Neural cell (in vitro differentiated cells): ENCODE results near the gene ELK3. TPM values are rescaled to one million over a fixed set of nuclear protein-coding genes. Genes with fewer than 3 reads are reported as not detected.

Experiments
- H2AFZ ChIP-seq: fragments of 200-600, 300-800 bp; sonication (generic), shearing (Covaris generic); 2 replicates; pipeline ENCODE4 v1.6.0; 2014; ENCODE audit warnings: low read depth, mild to moderate bottlenecking, antibody characterized with exemption, low read length, moderate library complexity
- H3F3A ChIP-seq: fragments of 200-600 bp; shearing (Covaris generic); 2 replicates; pipeline ENCODE4 v1.6.1; 2016; ENCODE audit warnings: mild to moderate bottlenecking, moderate library complexity, mixed read lengths, antibody characterized with exemption, low read length; ENCODE audit not compliant: insufficient read depth, poor library complexity, severe bottlenecking
- H3K27ac ChIP-seq: fragments of 200-600, 300-800 bp; sonication (generic), shearing (Covaris generic); 2 replicates; pipeline ENCODE4 v1.5.1; 2014; ENCODE audit warnings: mild to moderate bottlenecking, low read length, moderate library complexity
- H3K27me3 ChIP-seq: fragments of 300-800, 200-600 bp; sonication (generic), shearing (Covaris generic); 2 replicates; pipeline ENCODE4 v1.6.0; 2014; ENCODE audit warnings: mild to moderate bottlenecking, low read depth, low read length, moderate library complexity; ENCODE audit not compliant: insufficient read depth
- H3K36me3 ChIP-seq: fragments of 300-800, 200-600 bp; sonication (generic), shearing (Covaris generic); 2 replicates; pipeline ENCODE4 v1.5.1; 2014; ENCODE audit warnings: mild to moderate bottlenecking, antibody characterized with exemption, low read length, moderate library complexity; ENCODE audit not compliant: insufficient read depth
- H3K4me2 ChIP-seq: fragments of 300-800, 200-600 bp; sonication (generic), shearing (Covaris generic); 2 replicates; pipeline ENCODE4 v1.6.0; 2014; ENCODE audit warnings: mild to moderate bottlenecking, low read length
- H3K4me3 ChIP-seq: fragments of 300-800, 200-600 bp; sonication (generic), shearing (Covaris generic); 2 replicates; pipeline ENCODE4 v1.5.1; 2014; ENCODE audit warnings: mild to moderate bottlenecking, low read length, moderate library complexity
- H3K79me2 ChIP-seq: fragments of 200-600 bp; shearing (Covaris generic); replicated peaks from 2 replicates; pipeline ENCODE4 v1.6.0; 2014; ENCODE audit warnings: mild to moderate bottlenecking, low read length, moderate library complexity; ENCODE audit not compliant: insufficient read depth
- H3K9ac ChIP-seq: fragments of 300-800, 200-600 bp; sonication (generic), shearing (Covaris generic); 2 replicates; pipeline ENCODE4 v1.6.1; 2016; ENCODE audit warnings: mild to moderate bottlenecking, low read length, mixed read lengths
- H3K9me2 ChIP-seq: fragments of 200-600 bp; shearing (Covaris generic); 2 replicates; pipeline ENCODE4 v1.6.1; 2016; ENCODE audit warnings: mild to moderate bottlenecking, low read length, mixed read lengths; ENCODE audit not compliant: insufficient read depth
- H3K9me3 ChIP-seq: fragments of 200-600, 300-800 bp; sonication (generic), shearing (Covaris generic); 2 replicates; pipeline ENCODE4 v1.6.1; 2016; ENCODE audit warnings: mild to moderate bottlenecking, mixed run types, low read length, moderate library complexity, mixed read lengths
- H4K20me1 ChIP-seq: fragments of 200-600 bp; shearing (Covaris generic); 2 replicates; pipeline ENCODE4 v1.6.1; 2016; ENCODE audit warnings: mild to moderate bottlenecking, mixed run types; ENCODE audit not compliant: insufficient read depth
- EZH2 ChIP-seq: fragments of 200-600, 300-800 bp; shearing (Covaris generic), sonication (generic); IDR thresholded peaks from 2 replicates; pipeline ENCODE4 v1.6.1; 2014; ENCODE audit warnings: antibody characterized with exemption, low read length, borderline replicate concordance, mild to moderate bottlenecking; ENCODE audit not compliant: insufficient read depth, poor library complexity, severe bottlenecking
- MXI1 ChIP-seq: fragments of 450-650 bp; conservative IDR thresholded peaks from 2 replicates; pipeline ENCODE4 v1.6.1; 2014; ENCODE audit warnings: antibody characterized with exemption, mild to moderate bottlenecking; ENCODE audit not compliant: poor library complexity, severe bottlenecking
- POLR2AphosphoS5 ChIP-seq: IDR thresholded peaks from 2 replicates; pipeline ENCODE4 v1.6.1; 2012
- RAD21 ChIP-seq: fragments of 450-650 bp; conservative IDR thresholded peaks from 2 replicates; pipeline ENCODE4 v1.6.1; 2014; ENCODE audit warnings: antibody characterized with exemption, mild to moderate bottlenecking, moderate library complexity
- SMC3 ChIP-seq: fragments of 450-650 bp; conservative IDR thresholded peaks from 2 replicates; pipeline ENCODE4 v1.6.1; 2014; ENCODE audit warnings: antibody characterized with exemption, mild to moderate bottlenecking, moderate library complexity; ENCODE audit not compliant: poor library complexity
- polyA plus RNA-seq: library from polyadenylated mRNA; depleted of rRNA; stranded (reverse); fragments of >200 nt; gene quantifications from 2 replicates; pipeline ENCODE4 v1.2.3, GENCODE V29; 2014
- TF ChIP-seq, protein P1 (sequence below): fragments of 450-650 bp; IDR thresholded peaks from 2 replicates; pipeline ENCODE4 v1.5.1; 2014; ENCODE audit warnings: antibody characterized with exemption, mild to moderate bottlenecking, moderate library complexity; ENCODE audit not compliant: poor library complexity, severe bottlenecking
- TF ChIP-seq, protein P2 (sequence below): IDR thresholded peaks from 2 replicates; pipeline ENCODE4 v1.6.1; 2012; ENCODE audit warnings: borderline replicate concordance

ELK3 gene
- polyA plus RNA-seq, 1 donor from 2014 or later: 0.10 TPM

DNA sequence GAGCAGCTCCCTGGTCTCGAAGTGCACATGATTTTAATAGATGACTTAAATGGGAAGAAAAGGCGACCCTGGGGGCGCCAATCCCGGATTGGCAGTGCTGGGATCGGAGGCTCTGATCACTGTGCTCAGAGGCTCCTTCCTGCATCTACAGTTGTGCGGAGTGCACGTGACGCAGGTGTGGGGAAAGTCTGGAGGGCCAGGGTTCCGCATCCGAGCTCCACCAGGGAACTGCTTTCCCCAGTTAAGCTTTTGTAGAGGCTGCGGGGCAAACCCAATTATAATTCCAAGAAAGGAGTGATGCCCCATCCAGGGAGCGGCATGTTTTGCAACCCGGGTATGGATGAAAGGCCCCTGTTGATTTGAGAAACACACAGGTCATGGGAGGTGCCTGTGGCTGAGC, 36.5 kb downstream of the ELK3 start:
- Histone ChIP-seq H3K9me3 (no peaks in the 10 kb centered on the region), H3K27me3 (no peaks in the 10 kb centered on the region), H3K36me3 (no peaks in the 10 kb centered on the region), H3K9me2 (no peaks in the 10 kb centered on the region), H3K9ac (no peak overlapping the region), H3F3A (no peaks in the 10 kb centered on the region), H2AFZ (no peak overlapping the region), H3K27ac (no peak overlapping the region), H4K20me1 (no peaks in the 10 kb centered on the region), H3K4me3 (no peak overlapping the region), H3K4me2 (no peak overlapping the region), H3K79me2 (no peaks in the 10 kb centered on the region)
- TF ChIP-seq RAD21: no peak
- TF ChIP-seq, protein P1, sequence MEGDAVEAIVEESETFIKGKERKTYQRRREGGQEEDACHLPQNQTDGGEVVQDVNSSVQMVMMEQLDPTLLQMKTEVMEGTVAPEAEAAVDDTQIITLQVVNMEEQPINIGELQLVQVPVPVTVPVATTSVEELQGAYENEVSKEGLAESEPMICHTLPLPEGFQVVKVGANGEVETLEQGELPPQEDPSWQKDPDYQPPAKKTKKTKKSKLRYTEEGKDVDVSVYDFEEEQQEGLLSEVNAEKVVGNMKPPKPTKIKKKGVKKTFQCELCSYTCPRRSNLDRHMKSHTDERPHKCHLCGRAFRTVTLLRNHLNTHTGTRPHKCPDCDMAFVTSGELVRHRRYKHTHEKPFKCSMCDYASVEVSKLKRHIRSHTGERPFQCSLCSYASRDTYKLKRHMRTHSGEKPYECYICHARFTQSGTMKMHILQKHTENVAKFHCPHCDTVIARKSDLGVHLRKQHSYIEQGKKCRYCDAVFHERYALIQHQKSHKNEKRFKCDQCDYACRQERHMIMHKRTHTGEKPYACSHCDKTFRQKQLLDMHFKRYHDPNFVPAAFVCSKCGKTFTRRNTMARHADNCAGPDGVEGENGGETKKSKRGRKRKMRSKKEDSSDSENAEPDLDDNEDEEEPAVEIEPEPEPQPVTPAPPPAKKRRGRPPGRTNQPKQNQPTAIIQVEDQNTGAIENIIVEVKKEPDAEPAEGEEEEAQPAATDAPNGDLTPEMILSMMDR: no peak
- TF ChIP-seq, protein P2, sequence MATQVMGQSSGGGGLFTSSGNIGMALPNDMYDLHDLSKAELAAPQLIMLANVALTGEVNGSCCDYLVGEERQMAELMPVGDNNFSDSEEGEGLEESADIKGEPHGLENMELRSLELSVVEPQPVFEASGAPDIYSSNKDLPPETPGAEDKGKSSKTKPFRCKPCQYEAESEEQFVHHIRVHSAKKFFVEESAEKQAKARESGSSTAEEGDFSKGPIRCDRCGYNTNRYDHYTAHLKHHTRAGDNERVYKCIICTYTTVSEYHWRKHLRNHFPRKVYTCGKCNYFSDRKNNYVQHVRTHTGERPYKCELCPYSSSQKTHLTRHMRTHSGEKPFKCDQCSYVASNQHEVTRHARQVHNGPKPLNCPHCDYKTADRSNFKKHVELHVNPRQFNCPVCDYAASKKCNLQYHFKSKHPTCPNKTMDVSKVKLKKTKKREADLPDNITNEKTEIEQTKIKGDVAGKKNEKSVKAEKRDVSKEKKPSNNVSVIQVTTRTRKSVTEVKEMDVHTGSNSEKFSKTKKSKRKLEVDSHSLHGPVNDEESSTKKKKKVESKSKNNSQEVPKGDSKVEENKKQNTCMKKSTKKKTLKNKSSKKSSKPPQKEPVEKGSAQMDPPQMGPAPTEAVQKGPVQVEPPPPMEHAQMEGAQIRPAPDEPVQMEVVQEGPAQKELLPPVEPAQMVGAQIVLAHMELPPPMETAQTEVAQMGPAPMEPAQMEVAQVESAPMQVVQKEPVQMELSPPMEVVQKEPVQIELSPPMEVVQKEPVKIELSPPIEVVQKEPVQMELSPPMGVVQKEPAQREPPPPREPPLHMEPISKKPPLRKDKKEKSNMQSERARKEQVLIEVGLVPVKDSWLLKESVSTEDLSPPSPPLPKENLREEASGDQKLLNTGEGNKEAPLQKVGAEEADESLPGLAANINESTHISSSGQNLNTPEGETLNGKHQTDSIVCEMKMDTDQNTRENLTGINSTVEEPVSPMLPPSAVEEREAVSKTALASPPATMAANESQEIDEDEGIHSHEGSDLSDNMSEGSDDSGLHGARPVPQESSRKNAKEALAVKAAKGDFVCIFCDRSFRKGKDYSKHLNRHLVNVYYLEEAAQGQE: no peak
- TF ChIP-seq MXI1: no peak
- no peak for TF ChIP-seq EZH2
- TF ChIP-seq POLR2AphosphoS5: no peak
- no peak for TF ChIP-seq SMC3

DNA sequence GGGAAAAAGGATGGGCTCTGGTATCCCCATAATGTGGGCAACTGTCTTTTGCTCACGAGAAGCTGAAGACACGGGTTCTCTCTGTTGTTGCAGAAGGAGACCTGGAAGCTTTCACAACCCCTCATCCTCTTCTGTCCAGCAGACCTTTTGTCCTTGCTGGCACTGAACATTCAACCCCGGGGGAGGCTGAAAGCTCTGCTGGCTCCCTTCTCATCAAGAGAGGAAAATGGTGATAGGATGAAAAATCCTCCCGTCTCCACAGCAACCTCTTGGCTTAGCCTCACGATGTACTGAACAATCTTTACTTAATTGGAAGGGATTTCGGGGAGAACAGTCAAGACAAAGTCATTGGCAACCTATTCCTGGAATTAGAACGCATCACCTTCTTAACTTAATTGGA, 39.0 kb downstream of the ELK3 start:
- Histone ChIP-seq H3K79me2 (no peaks in the 10 kb centered on the region), H3F3A (no peaks in the 10 kb centered on the region), H3K27me3 (no peaks in the 10 kb centered on the region), H3K36me3 (no peaks in the 10 kb centered on the region), H3K9me2 (no peaks in the 10 kb centered on the region), H2AFZ (no peak overlapping the region), H3K9ac (no peak overlapping the region), H3K27ac (no peak overlapping the region), H3K9me3 (no peaks in the 10 kb centered on the region), H4K20me1 (no peaks in the 10 kb centered on the region), H3K4me3 (no peak overlapping the region), H3K4me2 (no peak overlapping the region)
- TF ChIP-seq, protein P2: no peak
- TF ChIP-seq RAD21 (no peak), SMC3 (no peak)
